GM23338 (cell line): ENCODE measurements around the gene SLC24A1. TPM values are rescaled to one million over a fixed set of nuclear protein-coding genes. Genes with fewer than 3 reads are reported as not detected.

Experiments used
- ATAC-seq: fragments of 200-7000 bp; cut with Tn5 transposase; 3 replicates; pipeline ENCODE4 v1.9.1; 2020
- DNase-seq: peaks from one replicate; pipeline ENCODE4 v3.0.0-alpha.2; 2015; ENCODE audit warnings: low spot score
- H2AFZ ChIP-seq: fragments of 200-600 bp; sonication (generic); 2 replicates; pipeline ENCODE4 v1.8.0; 2016; ENCODE audit warnings: antibody characterized with exemption, mild to moderate bottlenecking, moderate library complexity
- H3F3A ChIP-seq: fragments of 200-600 bp; sonication (generic); replicated peaks from 2 replicates; pipeline ENCODE4 v1.8.0; 2017; ENCODE audit warnings: antibody characterized with exemption, mixed run types, low read depth
- H3K27ac ChIP-seq: fragments of 200-600 bp; sonication (generic); 2 replicates; pipeline ENCODE4 v1.6.1; 2016; ENCODE audit warnings: low read depth
- H3K27me3 ChIP-seq: fragments of 200-600 bp; sonication (generic); 2 replicates; pipeline ENCODE4 v1.8.0; 2016; ENCODE audit warnings: mild to moderate bottlenecking, mixed run types, moderate library complexity; ENCODE audit not compliant: insufficient read depth
- H3K36me3 ChIP-seq: fragments of 200-600 bp; sonication (generic); 2 replicates; pipeline ENCODE4 v1.8.0; 2016; ENCODE audit warnings: mild to moderate bottlenecking; ENCODE audit not compliant: insufficient read depth
- H3K4me1 ChIP-seq: fragments of 200-600 bp; sonication (generic); 2 replicates; pipeline ENCODE4 v1.8.0; 2016; ENCODE audit warnings: mild to moderate bottlenecking, moderate library complexity; ENCODE audit not compliant: insufficient read depth
- H3K4me2 ChIP-seq: fragments of 200-600 bp; sonication (generic); 2 replicates; pipeline ENCODE4 v1.7.1; 2017; ENCODE audit warnings: mixed run types
- H3K4me3 ChIP-seq: fragments of 200-600 bp; sonication (generic); 2 replicates; pipeline ENCODE4 v1.6.1; 2016; ENCODE audit warnings: mixed run types
- H3K79me2 ChIP-seq: fragments of 200-600 bp; sonication (generic); replicated peaks from 2 replicates; pipeline ENCODE4 v1.8.0; 2017; ENCODE audit warnings: mild to moderate bottlenecking; ENCODE audit not compliant: insufficient read depth
- H3K9me2 ChIP-seq: fragments of 200-600 bp; sonication (generic); 2 replicates; pipeline ENCODE4 v1.8.0; 2017; ENCODE audit not compliant: insufficient read depth
- H4K20me1 ChIP-seq: fragments of 200-600 bp; sonication (generic); replicated peaks from 2 replicates; pipeline ENCODE4 v1.8.0; 2017; ENCODE audit warnings: mild to moderate bottlenecking; ENCODE audit not compliant: insufficient read depth
- H3K27ac Mint-ChIP-seq: 2 replicates; pipeline ENCODE4 v1.8.0; 2020; ENCODE audit warnings: inconsistent platforms, mild to moderate bottlenecking, moderate library complexity, mixed read lengths
- H3K27me3 Mint-ChIP-seq: 3 replicates; pipeline ENCODE4 v1.8.0; 2022; ENCODE audit warnings: low read depth, mild to moderate bottlenecking, moderate library complexity, mixed read lengths, inconsistent platforms; ENCODE audit not compliant: insufficient read depth, poor library complexity
- H3K36me3 Mint-ChIP-seq: 3 replicates; pipeline ENCODE4 v1.8.0; 2021; ENCODE audit warnings: low read depth, mild to moderate bottlenecking, inconsistent platforms, moderate library complexity, mixed read lengths
- H3K4me1 Mint-ChIP-seq: 3 replicates; pipeline ENCODE4 v1.8.0; 2020; ENCODE audit warnings: mild to moderate bottlenecking, inconsistent platforms, mixed read lengths
- H3K4me3 Mint-ChIP-seq: 3 replicates; pipeline ENCODE4 v1.8.0; 2021; ENCODE audit warnings: moderate library complexity, mild to moderate bottlenecking, inconsistent platforms, mixed read lengths
- H3K9me3 Mint-ChIP-seq: 3 replicates; pipeline ENCODE4 v1.8.0; 2020; ENCODE audit warnings: moderate library complexity, mild to moderate bottlenecking, inconsistent platforms, mixed read lengths
- CREB1 ChIP-seq: fragments of 250-450 bp; sonication (Bioruptor Pico); IDR thresholded peaks from 2 replicates; pipeline ENCODE4 v1.5.0; 2020; ENCODE audit warnings: low read depth, mild to moderate bottlenecking, moderate library complexity
- EZH2 ChIP-seq: fragments of 200-600 bp; sonication (generic); IDR thresholded peaks from one replicate; pipeline ENCODE4 v1.8.0; 2017; ENCODE audit warnings: antibody characterized with exemption, mild to moderate bottlenecking, low read depth; ENCODE audit not compliant: unreplicated experiment
- EZH2phosphoT487 ChIP-seq: fragments of 200-600 bp; sonication (generic); IDR thresholded peaks from one replicate; pipeline ENCODE4 v1.8.1; 2018; ENCODE audit warnings: antibody characterized with exemption; ENCODE audit not compliant: unreplicated experiment
- JUNB ChIP-seq: IDR thresholded peaks from one replicate; pipeline ENCODE4 v1.6.1; 2016; ENCODE audit warnings: antibody characterized with exemption; ENCODE audit not compliant: unreplicated experiment
- POLR2AphosphoS5 ChIP-seq: IDR thresholded peaks from 2 replicates; pipeline ENCODE4 v1.6.1; 2016; ENCODE audit warnings: antibody characterized with exemption, low read depth
- REST ChIP-seq: IDR thresholded peaks from one replicate; pipeline ENCODE4 v1.6.1; 2018; ENCODE audit warnings: antibody characterized with exemption; ENCODE audit not compliant: unreplicated experiment
- STAT1 ChIP-seq: IDR thresholded peaks from one replicate; pipeline ENCODE4 v1.6.1; 2016; ENCODE audit warnings: antibody characterized with exemption; ENCODE audit not compliant: unreplicated experiment
- ZNF114 ChIP-seq: fragments of 250-450 bp; sonication (Bioruptor Pico); IDR thresholded peaks from 2 replicates; pipeline ENCODE4 v1.5.0; 2020; ENCODE audit warnings: mild to moderate bottlenecking, moderate library complexity
- ZNF331 ChIP-seq: fragments of 250-450 bp; sonication (Bioruptor Pico); IDR thresholded peaks from 2 replicates; pipeline ENCODE4 v1.5.0; 2020; ENCODE audit warnings: low read depth, mild to moderate bottlenecking, moderate library complexity
- ZNF462 ChIP-seq: fragments of 250-450 bp; sonication (Bioruptor Pico); IDR thresholded peaks from 2 replicates; pipeline ENCODE4 v1.5.0; 2020; ENCODE audit warnings: mild to moderate bottlenecking, moderate library complexity
- polyA plus RNA-seq: library from polyadenylated mRNA; unstranded; fragments of >200 nt; fragmentation: Nextera tagmentation; extraction: Ambion mirVana; gene quantifications from 2 replicates; pipeline ENCODE4 v1.2.1, GENCODE V29; 2016
- total RNA-seq: library from RNA; depleted of rRNA; stranded (reverse); fragments of >200 nt; shearing (Covaris generic); gene quantifications from 2 replicates; pipeline ENCODE4 v1.2.3, GENCODE V29; 2014

SLC24A1 gene
- total and polyA plus RNA-seq, 2 experiments from 2014 or later, result 1.6 to 4.5 TPM

GRCh38 chr15:65634356-65634755 lies 12.6 kb downstream of the SLC24A1 start:
- H3K9me3 Mint-ChIP-seq, result no peaks in the 10 kb centered on the region
- Histone ChIP-seq H3K4me1 (no peaks in the 10 kb centered on the region), H3K79me2 (no peaks in the 10 kb centered on the region), H3K27me3 (no peaks in the 10 kb centered on the region), H4K20me1 (no peaks in the 10 kb centered on the region; the same call in 1 of the 2 replicates), H3K27ac (no peak overlapping the region), H3K4me3 (no peak overlapping the region), H2AFZ (no peak overlapping the region), H3F3A (no peaks in the 10 kb centered on the region), H3K36me3 (no peaks in the 10 kb centered on the region), H3K9me2 (no peaks in the 10 kb centered on the region), H3K4me2 (no peak overlapping the region)
- peaks cover 2% of the 10 kb centered on the region for H3K27me3 Mint-ChIP-seq
- H3K4me1 Mint-ChIP-seq, result peaks cover 17% of the 10 kb centered on the region; the same call in 2 of the 3 replicates
- no peak overlapping the region for H3K27ac Mint-ChIP-seq
- no peaks in the 10 kb centered on the region for H3K36me3 Mint-ChIP-seq
- no peak for TF ChIP-seq ZNF331 (CRISPR knock-in tag)
- no peak for TF ChIP-seq EZH2phosphoT487
- TF ChIP-seq JUNB, result no peak
- no peak for TF ChIP-seq CREB1 (CRISPR knock-in tag)
- no peak for TF ChIP-seq REST
- DNase-seq (no peak), ATAC-seq (no peak)
- H3K4me3 Mint-ChIP-seq, result no peak overlapping the region

GRCh38 chr15:65638109-65638508 lies 16.4 kb downstream of the SLC24A1 start:
- Histone ChIP-seq H3K4me3 (no peak overlapping the region), H3K9me2 (no peaks in the 10 kb centered on the region), H3F3A (no peaks in the 10 kb centered on the region), H3K4me1 (no peaks in the 10 kb centered on the region), H3K4me2 (no peak overlapping the region), H4K20me1 (no peaks in the 10 kb centered on the region; the same call in 1 of the 2 replicates), H3K27ac (no peak overlapping the region), H3K27me3 (no peaks in the 10 kb centered on the region), H3K36me3 (no peaks in the 10 kb centered on the region), H3K79me2 (no peaks in the 10 kb centered on the region), H2AFZ (no peak overlapping the region)
- TF ChIP-seq ZNF114 (CRISPR knock-in tag), result no peak
- TF ChIP-seq EZH2, result no peak
- TF ChIP-seq ZNF462 (CRISPR knock-in tag), result no peak
- no peak for TF ChIP-seq ZNF331 (CRISPR knock-in tag)
- TF ChIP-seq STAT1, result no peak
- TF ChIP-seq POLR2AphosphoS5, result no peak
- no peak for TF ChIP-seq JUNB
- peak; percentile 77 for ATAC-seq
- no peaks in the 10 kb centered on the region for H3K36me3 Mint-ChIP-seq
- H3K4me1 Mint-ChIP-seq, result peaks cover 11% of the 10 kb centered on the region
- peaks cover 5% of the 10 kb centered on the region for H3K27me3 Mint-ChIP-seq
- DNase-seq, result peak; percentile 37
- no peak overlapping the region for H3K4me3 Mint-ChIP-seq
- H3K27ac Mint-ChIP-seq, result no peak overlapping the region
- no peaks in the 10 kb centered on the region; the same call in 2 of the 3 replicates for H3K9me3 Mint-ChIP-seq
